Stimulated activated CD8-positive, alpha-beta memory T cell treated with anti-CD3 and anti-CD28 coated beads, Interleukin-4, amount 100 ng/mL, for 24 hours (primary cell): ENCODE data around the gene CEP350.

Experiments
- DNase-seq: peaks from one replicate; pipeline ENCODE4 v3.0.0-alpha.2; 2020; ENCODE audit warnings: low read depth

Gene CEP350

DNA sequence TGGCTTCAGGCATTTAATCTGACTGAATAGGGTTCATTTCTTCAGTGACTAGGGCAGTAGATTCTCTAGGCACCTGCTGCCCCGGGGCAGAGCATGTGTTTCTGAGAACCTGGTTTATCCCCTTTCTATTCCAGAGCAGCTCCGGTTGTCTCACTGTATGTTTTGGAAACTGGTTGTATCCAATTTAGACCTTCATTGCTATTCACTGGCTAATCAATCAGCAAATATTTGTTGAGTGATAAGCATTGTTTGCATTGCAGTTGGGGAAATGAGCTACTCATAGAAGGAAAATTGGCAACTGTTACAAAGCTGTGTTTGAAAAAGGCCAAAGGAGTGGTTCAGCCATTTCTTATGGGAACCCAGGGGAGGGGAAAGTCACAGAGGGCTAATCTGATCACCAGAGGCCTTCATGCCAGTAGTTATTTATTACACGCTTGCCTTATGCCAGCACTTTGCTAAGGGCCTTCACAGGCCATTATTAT lies 203.0 kb downstream of the CEP350 start:
- DNase-seq: no peak

DNA sequence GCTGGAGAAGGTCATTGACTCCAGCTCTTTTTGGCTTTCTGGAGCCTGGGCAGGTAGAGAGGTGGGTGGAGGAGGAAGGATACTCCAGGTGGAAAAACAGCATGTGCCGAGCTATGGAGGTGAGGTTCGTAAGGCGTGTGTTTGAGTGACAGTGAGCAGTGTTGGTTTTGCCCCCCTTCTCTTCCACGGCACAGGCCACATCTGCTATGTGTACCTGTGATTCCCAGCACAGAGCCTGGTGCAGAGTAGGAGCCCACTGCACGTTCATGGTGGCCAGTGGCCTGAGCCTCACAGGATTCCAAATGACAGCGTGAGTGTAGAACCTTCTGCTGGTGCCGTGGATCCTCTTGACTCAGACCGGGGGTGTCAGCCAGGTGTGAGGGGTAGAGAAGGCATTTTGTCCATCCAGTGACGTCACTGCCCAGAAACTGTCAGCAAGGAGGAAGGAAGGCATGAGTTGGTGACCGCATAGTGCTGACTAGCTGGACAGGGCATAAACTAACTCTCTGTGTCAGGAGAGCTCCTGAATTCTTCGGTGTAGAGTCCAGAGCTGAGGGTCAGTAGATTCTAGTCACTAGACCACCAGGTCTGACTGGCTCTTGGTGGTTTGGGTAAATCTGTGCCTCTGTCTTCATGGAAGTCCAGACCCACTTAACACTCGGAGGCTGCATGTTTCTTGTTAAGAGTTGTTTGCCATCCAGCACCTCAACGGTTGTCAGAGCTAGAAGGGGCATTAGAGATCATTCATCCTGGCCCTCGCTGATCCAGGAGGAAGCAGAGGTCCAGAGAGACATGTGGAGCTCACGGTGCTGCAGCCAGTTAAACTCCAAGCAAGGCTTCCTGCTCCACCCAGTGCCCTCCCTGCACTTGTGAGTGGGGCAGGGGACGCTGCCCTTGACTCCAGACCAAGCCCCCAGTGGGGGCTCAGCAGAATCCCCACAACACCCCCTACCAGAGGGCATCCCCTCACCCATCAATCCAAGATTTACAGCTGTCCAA lies 203.8 kb downstream of the CEP350 start:
- DNase-seq: no peak

DNA sequence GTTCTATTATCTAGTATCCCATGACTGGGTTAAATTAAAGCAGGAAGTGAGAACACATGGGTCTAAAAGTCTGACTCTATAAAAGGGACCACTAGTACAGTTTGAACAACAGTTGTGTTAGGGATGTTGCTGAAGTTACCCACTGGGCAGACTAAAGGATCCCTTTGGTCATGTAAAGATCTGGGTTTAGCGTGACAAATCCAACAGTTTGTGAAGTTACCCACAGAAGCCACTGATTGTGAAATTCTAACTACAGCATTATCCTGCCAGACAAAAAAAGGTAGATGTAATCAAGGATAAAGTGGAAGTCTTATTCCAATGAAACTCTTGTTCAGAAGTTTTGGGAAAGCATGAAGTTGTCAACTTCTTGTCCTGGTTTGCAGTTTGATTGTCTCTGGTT lies 205.7 kb downstream of the CEP350 start:
- DNase-seq: no peak

GRCh38 chr1:180163041-180163440 lies 208.4 kb downstream of the CEP350 start:
- no peak for DNase-seq
